BJ (cell line): ENCODE results near the gene TRIM39. TPM values are rescaled to one million over a fixed set of nuclear protein-coding genes. Genes with fewer than 3 reads are reported as not detected.

ENCODE experiments used
- CTCF ChIA-PET: fragments of 350-600 bp; formaldehyde crosslinking; extraction: SDS; loops from one replicate; lab custom pipeline; 2021; ENCODE audit warnings: antibody characterized with exemption, inconsistent platforms; lab: Yijun Ruan, JAX
- POLR2A ChIA-PET: fragments of 300-600 bp; sonication (Branson Sonifier 250); formaldehyde crosslinking; extraction: SDS; loops from one replicate; lab custom pipeline; 2021; ENCODE audit warnings: antibody characterized with exemption; lab: Charles Lee
- DNase-seq: peaks from one replicate; pipeline ENCODE4 v3.0.0-alpha.2; 2011; ENCODE audit warnings: low read depth
- H3K27me3 ChIP-seq: 2 replicates; pipeline ENCODE4 v1.6.0; 2011; ENCODE audit warnings: low read length; ENCODE audit not compliant: control insufficient read depth, insufficient read depth
- H3K36me3 ChIP-seq: 2 replicates; pipeline ENCODE4 v1.5.1; 2011; ENCODE audit warnings: low read length; ENCODE audit not compliant: control insufficient read depth, insufficient read depth
- H3K4me3 ChIP-seq: 2 replicates; pipeline ENCODE4 v1.5.1; 2011; ENCODE audit warnings: low read depth, mild to moderate bottlenecking, control low read depth, low read length
- polyA plus RNA-seq: library from polyadenylated mRNA; depleted of rRNA; stranded (reverse); fragments of >200 nt; gene quantifications from 2 replicates; pipeline ENCODE4 v1.2.3, GENCODE V29; 2011
- TF ChIP-seq, protein P1 (sequence below): IDR thresholded peaks from 2 replicates; pipeline ENCODE4 v1.5.1; 2011; ENCODE audit warnings: low read depth, mild to moderate bottlenecking, control low read depth, inconsistent platforms, low read length, moderate library complexity; ENCODE audit not compliant: insufficient read depth

Gene TRIM39
- polyA plus RNA-seq, 1 experiment, result 8.1 TPM

DNA sequence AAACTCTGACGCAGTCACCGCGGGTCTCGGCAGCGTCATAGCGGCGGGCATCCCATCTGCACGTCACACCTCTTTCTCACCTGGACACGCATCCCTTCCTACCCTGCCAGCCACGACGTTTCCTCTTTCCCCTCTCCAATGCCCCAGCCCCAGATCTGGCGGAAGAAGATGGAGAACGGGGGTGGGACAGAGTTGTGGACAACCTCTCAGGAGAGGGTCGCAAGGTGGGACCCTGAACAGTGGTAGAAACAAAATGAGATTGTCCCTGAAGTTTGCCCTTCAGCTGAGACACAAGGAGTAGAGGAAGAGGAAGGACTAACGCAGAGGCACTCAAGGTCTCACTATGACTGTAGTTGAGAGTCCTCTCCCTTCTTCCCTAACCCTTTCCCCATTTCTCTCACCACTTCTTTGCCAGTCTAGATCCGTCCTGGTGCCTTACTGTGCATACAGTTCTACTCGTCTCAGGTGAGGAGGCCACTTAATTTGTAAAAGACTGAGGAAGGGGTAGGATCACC lies 562 bp downstream of the TRIM39 start:
- POLR2A ChIA-PET, result no interaction called here
- DNase-seq, result no peak
- TF ChIP-seq, protein P1, sequence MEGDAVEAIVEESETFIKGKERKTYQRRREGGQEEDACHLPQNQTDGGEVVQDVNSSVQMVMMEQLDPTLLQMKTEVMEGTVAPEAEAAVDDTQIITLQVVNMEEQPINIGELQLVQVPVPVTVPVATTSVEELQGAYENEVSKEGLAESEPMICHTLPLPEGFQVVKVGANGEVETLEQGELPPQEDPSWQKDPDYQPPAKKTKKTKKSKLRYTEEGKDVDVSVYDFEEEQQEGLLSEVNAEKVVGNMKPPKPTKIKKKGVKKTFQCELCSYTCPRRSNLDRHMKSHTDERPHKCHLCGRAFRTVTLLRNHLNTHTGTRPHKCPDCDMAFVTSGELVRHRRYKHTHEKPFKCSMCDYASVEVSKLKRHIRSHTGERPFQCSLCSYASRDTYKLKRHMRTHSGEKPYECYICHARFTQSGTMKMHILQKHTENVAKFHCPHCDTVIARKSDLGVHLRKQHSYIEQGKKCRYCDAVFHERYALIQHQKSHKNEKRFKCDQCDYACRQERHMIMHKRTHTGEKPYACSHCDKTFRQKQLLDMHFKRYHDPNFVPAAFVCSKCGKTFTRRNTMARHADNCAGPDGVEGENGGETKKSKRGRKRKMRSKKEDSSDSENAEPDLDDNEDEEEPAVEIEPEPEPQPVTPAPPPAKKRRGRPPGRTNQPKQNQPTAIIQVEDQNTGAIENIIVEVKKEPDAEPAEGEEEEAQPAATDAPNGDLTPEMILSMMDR, result no peak
- H3K27me3 ChIP-seq, result no peaks in the 10 kb centered on the region
- peaks cover 3% of the 10 kb centered on the region; the same call in 1 of the 2 replicates for H3K36me3 ChIP-seq
- CTCF ChIA-PET, result interaction anchor here (1.2 kb wide), 1 partner anchor 33 kb away, joined by 3 read pairs; no protein-coding TSS in a partner anchor
- peak overlapping the region; percentile 87 for H3K4me3 ChIP-seq

DNA sequence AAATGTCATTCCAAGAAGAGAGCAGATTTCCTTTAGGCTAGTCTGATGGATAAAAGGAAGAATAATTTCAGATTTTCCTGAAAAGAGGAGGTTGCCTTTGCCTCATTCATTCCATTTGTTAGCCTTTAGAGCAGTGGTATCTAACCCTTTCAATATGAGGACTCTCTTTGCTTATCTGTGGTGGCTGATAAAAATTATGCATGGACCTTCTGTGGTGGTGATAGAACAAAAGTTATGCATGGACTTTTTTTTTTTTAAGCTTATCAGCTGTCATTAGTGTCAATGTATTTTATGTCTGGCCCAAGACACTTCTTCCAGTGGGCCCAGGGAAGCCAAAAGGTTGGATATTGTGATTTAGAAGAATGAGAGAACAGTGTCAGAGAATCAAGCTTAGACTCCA lies 1.7 kb downstream of the TRIM39 start:
- Histone ChIP-seq H3K4me3 (no peak overlapping the region), H3K36me3 (peaks cover 3% of the 10 kb centered on the region; the same call in 1 of the 2 replicates), H3K27me3 (no peaks in the 10 kb centered on the region)
- CTCF ChIA-PET, result no interaction called here
- DNase-seq, result no peak
- TF ChIP-seq, protein P1, result no peak
- POLR2A ChIA-PET, result no interaction called here

DNA sequence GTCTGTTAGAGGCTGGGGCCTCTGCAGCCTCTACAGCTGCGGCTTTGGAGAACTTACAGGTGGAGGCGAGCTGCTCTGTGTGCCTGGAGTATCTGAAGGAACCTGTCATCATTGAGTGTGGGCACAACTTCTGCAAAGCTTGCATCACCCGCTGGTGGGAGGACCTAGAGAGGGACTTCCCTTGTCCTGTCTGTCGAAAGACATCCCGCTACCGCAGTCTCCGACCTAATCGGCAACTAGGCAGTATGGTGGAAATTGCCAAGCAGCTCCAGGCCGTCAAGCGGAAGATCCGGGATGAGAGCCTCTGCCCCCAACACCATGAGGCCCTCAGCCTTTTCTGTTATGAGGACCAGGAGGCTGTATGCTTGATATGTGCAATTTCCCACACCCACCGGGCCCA lies 2.6 kb downstream of the TRIM39 start:
- Histone ChIP-seq H3K27me3 (no peaks in the 10 kb centered on the region), H3K4me3 (no peak overlapping the region), H3K36me3 (peaks cover 3% of the 10 kb centered on the region; the same call in 1 of the 2 replicates)
- CTCF ChIA-PET, result no interaction called here
- DNase-seq, result no peak
- TF ChIP-seq, protein P1, result no peak
- POLR2A ChIA-PET, result no interaction called here

DNA sequence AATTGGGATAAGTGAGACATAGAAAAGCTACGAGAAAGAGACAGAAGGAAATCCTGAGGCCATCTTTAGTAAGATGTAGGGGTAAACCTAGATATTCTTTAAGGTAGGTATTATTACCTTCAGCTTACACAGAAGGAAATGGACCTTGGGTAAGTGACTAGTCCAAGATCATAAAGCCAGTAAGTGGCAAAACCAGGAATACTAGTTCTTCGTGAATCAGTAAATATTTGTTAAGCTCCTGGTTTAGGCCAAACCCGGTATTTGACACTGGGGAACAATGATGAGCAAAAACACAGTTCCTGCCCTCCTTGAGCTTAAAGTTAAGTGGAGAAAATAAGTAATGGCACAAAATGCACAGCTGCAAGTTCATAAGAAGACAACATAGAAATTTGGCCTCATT lies 5.3 kb downstream of the TRIM39 start:
- CTCF ChIA-PET, result no interaction called here

DNA sequence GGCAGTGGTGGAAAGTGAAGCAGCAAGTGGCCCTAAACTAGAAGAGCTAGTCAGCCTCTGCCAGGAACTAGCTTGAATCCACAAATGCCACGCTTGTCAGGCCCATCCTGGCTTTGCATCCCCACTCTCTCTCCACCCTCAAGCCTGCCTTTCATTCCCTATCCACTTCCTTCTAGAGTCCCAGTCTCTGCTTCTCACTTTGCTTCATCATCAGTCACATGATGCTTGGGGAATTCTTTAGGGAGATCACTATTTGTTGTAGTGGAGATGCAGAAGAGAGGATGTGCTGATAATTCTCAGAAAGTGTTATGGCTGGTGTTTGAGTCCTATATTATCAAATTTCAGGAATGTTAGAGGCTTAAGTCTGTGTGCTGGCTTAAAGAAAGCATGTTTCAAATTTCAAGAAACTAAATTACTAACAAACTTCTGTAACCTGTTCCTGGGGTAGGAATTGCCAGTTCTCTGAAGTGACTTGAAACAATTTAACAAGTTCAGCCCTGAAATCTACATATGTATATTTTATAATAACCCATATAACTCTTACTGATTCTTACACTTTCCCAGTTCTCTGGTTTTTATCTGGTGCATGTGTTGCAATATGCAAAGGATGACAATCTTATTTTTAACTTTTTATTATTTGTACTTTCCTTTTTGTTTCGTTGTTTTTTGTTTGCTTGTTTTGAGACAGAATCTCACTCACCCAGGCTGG lies 7.5 kb downstream of the TRIM39 start:
- TF ChIP-seq, protein P1, result no peak
- POLR2A ChIA-PET, result no interaction called here
- CTCF ChIA-PET, result no interaction called here
- Histone ChIP-seq H3K4me3 (no peak overlapping the region), H3K36me3 (peaks cover 11% of the 10 kb centered on the region), H3K27me3 (no peaks in the 10 kb centered on the region)
- DNase-seq, result no peak

More for the DNA sequence above, 5.3 kb downstream of the TRIM39 start:
- Histone ChIP-seq H3K36me3 (peaks cover 10% of the 10 kb centered on the region), H3K4me3 (no peak overlapping the region), H3K27me3 (no peaks in the 10 kb centered on the region)
- DNase-seq, result no peak
- POLR2A ChIA-PET, result no interaction called here
- TF ChIP-seq, protein P1, result no peak
